Activated T-cell treated with anti-CD3 and anti-CD28 coated beads, Interleukin-2, amount 50 U/mL, for 72 hours (primary cell): ENCODE data around the gene ADORA1. TPM values are rescaled to one million over a fixed set of nuclear protein-coding genes. Genes with fewer than 3 reads are reported as not detected.

Experiments used
- ATAC-seq, 2 donors: fragments of 150-1000 bp; cut with Tn5 transposase; replicated peaks in 1 of 2; 2 replicates each; pipeline ENCODE4 v1.10.0; 2021; ENCODE audit warnings: moderate library complexity in 2 of 2, mild to moderate bottlenecking in 1 of 2
- DNase-seq, 2 donors: peaks; one replicate each; pipeline ENCODE4 v3.0.0; 2021 to 2022; ENCODE audit warnings: mixed read lengths in 1 of 2
- H3K27ac Mint-ChIP-seq: one replicate; pipeline ENCODE4 v1.8.0; 2022; ENCODE audit warnings: mild to moderate bottlenecking, moderate library complexity, mixed read lengths
- H3K27me3 Mint-ChIP-seq: one replicate; pipeline ENCODE4 v1.8.0; 2022; ENCODE audit warnings: low read depth, mixed read lengths
- H3K36me3 Mint-ChIP-seq, 2 donors: one replicate each; pipeline ENCODE4 v1.8.0; 2022; ENCODE audit warnings: mixed read lengths in 2 of 2, mild to moderate bottlenecking in 1 of 2; ENCODE audit not compliant: insufficient read depth in 2 of 2
- H3K4me1 Mint-ChIP-seq: one replicate; pipeline ENCODE4 v1.8.0; 2022; ENCODE audit warnings: low read depth, mixed read lengths
- H3K4me3 Mint-ChIP-seq, 2 donors: one replicate each; pipeline ENCODE4 v1.8.0; 2022; ENCODE audit warnings: mild to moderate bottlenecking in 2 of 2, mixed read lengths in 2 of 2, moderate library complexity in 2 of 2
- H3K9me3 Mint-ChIP-seq, 2 donors: one replicate each; pipeline ENCODE4 v1.8.0; 2022; ENCODE audit warnings: mixed read lengths in 2 of 2
- total RNA-seq, 2 donors: library from RNA; stranded (reverse); gene quantifications; one replicate each; pipeline ENCODE4 v1.2.3, GENCODE V29; 2022

Gene ADORA1
- total RNA-seq, 2 donors from 2014 or later = not detected

DNA sequence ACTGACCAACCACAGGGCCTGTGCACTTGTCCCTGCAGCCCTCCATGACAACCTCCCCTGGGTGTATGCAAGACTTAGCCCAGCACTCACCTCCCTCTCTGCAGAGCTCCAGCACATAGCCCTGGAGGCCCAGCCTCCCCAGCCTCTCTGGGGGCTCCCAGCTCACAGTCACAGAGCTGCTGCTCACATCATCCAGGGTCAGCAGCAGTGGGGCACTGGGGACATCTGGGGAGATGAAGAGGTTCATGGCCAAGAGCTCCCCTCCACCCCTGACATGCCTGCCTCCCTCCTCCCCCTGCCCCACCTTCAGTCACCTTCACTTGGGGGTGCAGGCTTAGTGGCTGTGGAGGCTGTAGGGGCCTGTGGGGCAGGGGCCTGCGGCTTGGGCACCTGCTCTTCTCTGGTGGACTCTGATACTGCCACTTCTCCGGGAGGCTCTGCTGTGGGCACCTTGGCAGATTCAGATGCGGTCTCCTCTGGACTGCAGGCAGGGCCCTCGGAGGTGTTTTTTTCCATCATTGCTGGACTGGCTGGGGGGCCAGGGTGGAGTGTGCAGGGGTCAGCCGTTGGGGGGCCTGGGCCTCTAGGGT lies 47.8 kb downstream of the ADORA1 start, which contains the start of gene MYBPH:
Gene MYBPH (minus strand): TSS at position 590 of the 590 bp plus-strand sequence. CDS start 71 bp downstream, at position 519.
- Mint-ChIP-seq H3K4me1 (no peaks in the 10 kb centered on the region), H3K9me3 (no peaks in the 10 kb centered on the region), H3K27ac (no peak within 1 kb of the TSS), H3K27me3 (no peaks in the 10 kb centered on the region), H3K36me3 (no peaks in the 10 kb centered on the region), H3K4me3 (no peak within 1 kb of the TSS)
- DNase-seq (no peak), ATAC-seq (no peak)

DNA sequence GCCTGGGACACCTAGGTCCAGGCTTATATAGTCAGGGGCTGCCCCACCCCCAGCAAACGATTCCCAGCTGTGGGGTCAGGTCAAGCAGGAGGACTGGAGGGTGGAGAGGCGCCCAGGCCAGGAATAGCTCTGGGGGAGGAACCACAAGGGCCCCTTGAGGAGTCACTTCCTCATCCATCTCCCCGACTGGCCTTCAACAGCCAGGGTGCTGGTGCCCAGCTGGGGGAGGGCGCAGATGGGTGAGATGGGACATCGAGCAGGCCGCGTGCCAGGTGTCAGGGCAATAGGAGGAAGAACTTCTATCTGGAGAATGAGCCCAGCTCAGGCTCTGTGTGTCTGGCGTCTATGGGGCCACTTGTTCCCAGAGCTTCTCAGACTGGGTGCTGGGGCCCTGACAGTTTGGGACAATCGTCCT lies 48.3 kb downstream of the ADORA1 start:
- H3K27me3 Mint-ChIP-seq = no peaks in the 10 kb centered on the region
- no peak for DNase-seq
- no peak for ATAC-seq
- no peaks in the 10 kb centered on the region for H3K9me3 Mint-ChIP-seq
- H3K4me1 Mint-ChIP-seq = no peaks in the 10 kb centered on the region
- no peak overlapping the region for H3K4me3 Mint-ChIP-seq
- H3K27ac Mint-ChIP-seq = no peak overlapping the region
- H3K36me3 Mint-ChIP-seq = no peaks in the 10 kb centered on the region

GRCh38 chr1:203176273-203177035 lies 48.9 kb downstream of the ADORA1 start:
- H3K4me1 Mint-ChIP-seq = no peaks in the 10 kb centered on the region
- no peak overlapping the region for H3K27ac Mint-ChIP-seq
- DNase-seq (no peak), ATAC-seq (no peak)
- no peak overlapping the region for H3K4me3 Mint-ChIP-seq
- H3K9me3 Mint-ChIP-seq = no peaks in the 10 kb centered on the region
- H3K27me3 Mint-ChIP-seq = no peaks in the 10 kb centered on the region
- no peaks in the 10 kb centered on the region for H3K36me3 Mint-ChIP-seq

GRCh38 chr1:203177036-203177405 lies 49.5 kb downstream of the ADORA1 start:
- Mint-ChIP-seq H3K4me3 (no peak overlapping the region), H3K27me3 (no peaks in the 10 kb centered on the region), H3K4me1 (no peaks in the 10 kb centered on the region), H3K27ac (no peak overlapping the region), H3K9me3 (no peaks in the 10 kb centered on the region), H3K36me3 (no peaks in the 10 kb centered on the region)
- ATAC-seq (no peak), DNase-seq (no peak)

GRCh38 chr1:203177470-203178039 lies 50.0 kb downstream of the ADORA1 start:
- H3K27me3 Mint-ChIP-seq = no peaks in the 10 kb centered on the region
- DNase-seq = no peak
- H3K9me3 Mint-ChIP-seq = no peaks in the 10 kb centered on the region
- no peaks in the 10 kb centered on the region for H3K36me3 Mint-ChIP-seq
- no peak overlapping the region for H3K27ac Mint-ChIP-seq
- H3K4me1 Mint-ChIP-seq = no peaks in the 10 kb centered on the region
- H3K4me3 Mint-ChIP-seq = no peak overlapping the region
- ATAC-seq = no peak

- Mint-ChIP-seq H3K36me3 (no peaks in the 10 kb centered on the region), H3K4me3 (no peak overlapping the region), H3K27ac (no peak overlapping the region), H3K27me3 (no peaks in the 10 kb centered on the region), H3K4me1 (no peaks in the 10 kb centered on the region), H3K9me3 (no peaks in the 10 kb centered on the region)
- ATAC-seq (no peak), DNase-seq (no peak)
Observed at GRCh38 chr1:203178083-203178482, 50.6 kb downstream of the ADORA1 start.

GRCh38 chr1:203178821-203179666 lies 51.5 kb downstream of the ADORA1 start:
- no peak for ATAC-seq
- H3K27ac Mint-ChIP-seq = no peak overlapping the region
- H3K36me3 Mint-ChIP-seq = no peaks in the 10 kb centered on the region
- H3K9me3 Mint-ChIP-seq = no peaks in the 10 kb centered on the region
- H3K4me3 Mint-ChIP-seq = no peak overlapping the region
- no peaks in the 10 kb centered on the region for H3K27me3 Mint-ChIP-seq
- H3K4me1 Mint-ChIP-seq = no peaks in the 10 kb centered on the region
- no peak for DNase-seq

- Mint-ChIP-seq H3K27ac (no peak overlapping the region), H3K9me3 (no peaks in the 10 kb centered on the region), H3K27me3 (no peaks in the 10 kb centered on the region), H3K36me3 (no peaks in the 10 kb centered on the region), H3K4me3 (no peak overlapping the region), H3K4me1 (no peaks in the 10 kb centered on the region)
- ATAC-seq (no peak), DNase-seq (no peak)
Observed at GRCh38 chr1:203179667-203180005, 52.1 kb downstream of the ADORA1 start.

GRCh38 chr1:203180611-203181330 lies 53.2 kb downstream of the ADORA1 start:
- Mint-ChIP-seq H3K27ac (no peak overlapping the region), H3K27me3 (no peaks in the 10 kb centered on the region), H3K4me3 (no peak overlapping the region), H3K36me3 (no peaks in the 10 kb centered on the region), H3K9me3 (no peaks in the 10 kb centered on the region), H3K4me1 (no peaks in the 10 kb centered on the region)
- DNase-seq (no peak), ATAC-seq (no peak)

- peaks cover 7% of the 10 kb centered on the region for H3K4me1 Mint-ChIP-seq
- no peaks in the 10 kb centered on the region for H3K9me3 Mint-ChIP-seq
- no peak for ATAC-seq
- H3K27me3 Mint-ChIP-seq = no peaks in the 10 kb centered on the region
- DNase-seq = no peak
- no peaks in the 10 kb centered on the region for H3K36me3 Mint-ChIP-seq
- H3K27ac Mint-ChIP-seq = no peak overlapping the region
- H3K4me3 Mint-ChIP-seq = no peak overlapping the region
Observed at GRCh38 chr1:203181586-203182386, 54.3 kb downstream of the ADORA1 start.

DNA sequence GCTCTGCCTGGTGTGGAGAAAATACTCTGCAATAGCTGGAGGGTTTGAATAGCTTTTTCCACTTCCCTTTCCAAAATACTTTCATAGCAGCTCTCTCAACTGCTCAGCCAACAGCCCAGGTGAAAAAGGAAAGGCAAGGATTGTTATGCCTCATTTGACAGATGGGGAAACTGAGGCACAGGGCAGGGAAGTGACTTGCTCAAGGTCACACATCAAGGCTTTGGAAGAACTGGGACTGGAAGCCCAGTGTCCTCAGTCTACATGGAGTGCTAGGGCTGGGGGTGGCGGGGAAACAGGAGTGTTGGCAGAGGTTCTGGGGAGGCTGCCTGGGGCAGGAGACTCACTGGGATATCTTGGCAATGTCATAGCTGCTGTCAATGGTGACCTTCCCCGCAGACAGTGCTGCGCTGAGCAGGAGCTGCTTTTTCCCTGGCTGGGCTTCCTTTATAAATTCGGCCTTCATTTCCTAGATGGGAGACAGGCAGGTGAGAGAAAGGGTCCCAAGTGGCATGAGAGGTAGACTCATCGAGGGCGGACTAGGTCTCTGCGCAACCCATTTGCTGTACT lies 54.9 kb downstream of the ADORA1 start:
- H3K36me3 Mint-ChIP-seq = no peaks in the 10 kb centered on the region
- ATAC-seq = no peak
- H3K4me1 Mint-ChIP-seq = peaks cover 8% of the 10 kb centered on the region
- H3K27ac Mint-ChIP-seq = no peak overlapping the region
- DNase-seq = no peak
- H3K27me3 Mint-ChIP-seq = no peaks in the 10 kb centered on the region
- no peak overlapping the region for H3K4me3 Mint-ChIP-seq
- H3K9me3 Mint-ChIP-seq = no peaks in the 10 kb centered on the region

GRCh38 chr1:203183828-203184227 lies 56.3 kb downstream of the ADORA1 start:
- H3K9me3 Mint-ChIP-seq = no peaks in the 10 kb centered on the region
- no peaks in the 10 kb centered on the region for H3K36me3 Mint-ChIP-seq
- H3K27me3 Mint-ChIP-seq = no peaks in the 10 kb centered on the region
- no peak overlapping the region for H3K27ac Mint-ChIP-seq
- no peak overlapping the region for H3K4me3 Mint-ChIP-seq
- H3K4me1 Mint-ChIP-seq = peaks cover 8% of the 10 kb centered on the region
- DNase-seq (no peak), ATAC-seq (no peak)
